Sigmoid colon (tissue), 3 donors: ENCODE results near the gene FADS1.

ENCODE experiments used
- CTCF ChIP-seq, 4 experiments: fragments of 450-650 bp in 3 of 4; fragments of 200-600 bp in 1 of 4; IDR thresholded peaks; one replicate each; pipeline ENCODE4 v1.5.1; 2016 to 2019; ENCODE audit warnings: antibody characterized with exemption in 4 of 4, mild to moderate bottlenecking in 3 of 4, moderate library complexity in 2 of 4
- POLR2A ChIP-seq, 2 donors: fragments of 450-650 bp; IDR thresholded peaks; one replicate each; pipeline ENCODE4 v1.6.1; 2016; ENCODE audit warnings: antibody characterized with exemption in 2 of 2, mild to moderate bottlenecking in 2 of 2, moderate library complexity in 2 of 2

- TF ChIP-seq CTCF (IDR thresholded peaks at IDR 0.05) (no peak), POLR2A (IDR thresholded peaks at IDR 0.05) (no peak)
Measured at GRCh38 chr11:61817471-61818202, 834 bp upstream of the FADS1 start.
